HG02852 (cell line): Measurements from ENCODE around the gene MET.
"Not testable (repeated sequence)": the region's sequence is repeated elsewhere in the genome, so short reads cannot be mapped to it uniquely, and the experiment has no call there.

Source experiments
- ATAC-seq: cut with Tn5 transposase; IDR thresholded peaks from one replicate; pipeline ENCODE4 v1.9.1; 2021; ENCODE audit warnings: mild to moderate bottlenecking, moderate library complexity; ENCODE audit not compliant: unreplicated experiment

The MET gene

DNA sequence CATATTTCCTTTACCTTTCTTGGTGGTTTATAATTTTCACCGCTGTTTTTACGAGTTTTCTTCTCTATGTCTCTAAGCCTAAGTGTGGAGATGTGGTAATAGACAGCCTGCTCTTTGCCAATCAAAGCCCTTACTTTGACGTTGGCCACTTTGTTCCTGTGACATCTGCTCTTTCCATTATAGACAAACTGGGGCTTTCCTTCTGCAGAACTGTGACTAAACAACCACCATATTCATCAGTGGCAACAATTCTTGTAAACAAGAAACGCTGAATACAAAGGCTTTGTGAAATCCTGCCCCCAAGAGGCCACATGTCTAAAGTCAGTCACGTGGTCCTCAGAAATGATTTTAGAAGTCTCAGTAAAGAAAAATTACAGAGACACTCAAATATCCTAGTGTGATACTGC, 130.8 kb downstream of the MET start:
- ATAC-seq = peak; percentile 92

DNA sequence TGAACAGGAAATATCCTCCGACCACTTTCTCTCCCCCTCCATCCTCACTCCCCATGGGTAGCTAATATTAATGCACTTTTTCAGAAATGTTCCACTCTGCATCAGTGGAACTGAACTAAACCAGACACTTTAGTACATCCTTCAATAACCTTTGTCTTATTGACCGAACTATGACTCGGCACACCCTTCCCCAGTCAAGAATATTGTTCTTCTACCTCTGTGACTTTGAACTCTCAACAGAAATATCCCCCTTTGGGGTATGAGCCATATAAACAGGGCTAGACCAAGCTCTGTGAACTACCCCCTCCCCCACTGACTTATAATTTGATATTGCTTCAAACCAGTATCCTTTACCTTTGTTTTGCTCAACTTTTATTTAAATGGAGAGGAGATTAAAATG, 132.5 kb downstream of the MET start:
- no peak for ATAC-seq

DNA sequence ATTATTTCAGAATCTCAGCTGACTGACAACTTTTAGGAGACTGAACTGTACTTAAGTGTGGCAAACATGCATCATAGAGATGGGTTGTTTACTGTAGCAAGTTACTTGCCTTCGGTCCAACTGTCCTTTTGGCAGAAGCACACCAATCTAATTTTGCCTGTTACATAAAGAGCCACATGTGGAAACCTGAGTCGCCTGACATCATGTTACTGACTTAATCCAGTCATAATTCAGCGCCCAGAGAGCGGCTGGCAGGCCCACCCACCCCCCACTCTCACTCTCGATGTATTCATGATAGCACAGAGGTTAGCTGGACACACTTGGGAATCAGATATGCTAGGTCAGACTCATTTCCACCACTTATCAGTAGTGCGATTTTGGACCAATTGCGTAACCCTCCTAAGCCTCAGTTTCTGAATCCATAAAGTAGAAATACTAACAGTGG, 133.1 kb downstream of the MET start:
- ATAC-seq = no peak

DNA sequence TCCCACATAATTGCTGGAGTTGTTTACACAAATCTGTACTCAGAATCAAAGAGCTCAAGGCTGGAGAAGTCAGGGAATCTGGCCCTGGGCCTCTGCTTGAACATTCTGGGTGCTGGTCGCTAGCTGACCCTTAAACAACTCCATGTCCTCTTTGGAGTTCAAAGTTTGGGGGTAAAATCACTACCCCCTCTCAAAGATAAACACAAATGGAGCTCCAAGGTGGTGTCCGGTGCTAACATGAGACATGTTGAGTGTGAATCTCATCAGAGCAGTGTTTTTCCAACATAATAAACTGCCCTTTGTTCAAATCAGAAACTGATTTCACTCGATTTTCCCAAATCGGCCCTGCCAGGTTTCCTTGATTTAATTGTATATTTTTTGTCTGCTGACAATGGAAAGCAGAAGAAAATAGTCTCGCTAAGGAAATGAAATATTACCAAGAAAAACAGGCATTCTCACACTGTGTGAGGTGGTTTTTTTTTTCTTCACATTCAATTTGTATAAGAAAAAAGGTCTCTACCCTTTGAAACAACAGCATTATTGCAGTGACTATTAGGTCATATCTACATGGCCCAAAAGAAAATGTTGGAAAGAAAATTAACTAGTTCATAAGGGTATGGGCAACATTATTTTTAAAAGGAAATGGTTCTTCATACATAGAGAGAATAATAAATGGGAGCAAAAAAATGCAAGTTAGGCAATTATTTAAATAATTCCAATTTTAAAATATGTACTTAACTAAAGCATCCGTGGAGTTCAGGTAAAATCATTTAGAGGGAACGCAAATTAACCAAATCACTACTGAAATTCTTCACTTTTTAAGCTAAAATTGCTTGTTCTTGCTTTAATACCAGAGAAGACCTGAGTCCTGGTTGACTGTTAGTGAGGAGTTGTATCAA, 134.3 kb downstream of the MET start:
- ATAC-seq = no peak

DNA sequence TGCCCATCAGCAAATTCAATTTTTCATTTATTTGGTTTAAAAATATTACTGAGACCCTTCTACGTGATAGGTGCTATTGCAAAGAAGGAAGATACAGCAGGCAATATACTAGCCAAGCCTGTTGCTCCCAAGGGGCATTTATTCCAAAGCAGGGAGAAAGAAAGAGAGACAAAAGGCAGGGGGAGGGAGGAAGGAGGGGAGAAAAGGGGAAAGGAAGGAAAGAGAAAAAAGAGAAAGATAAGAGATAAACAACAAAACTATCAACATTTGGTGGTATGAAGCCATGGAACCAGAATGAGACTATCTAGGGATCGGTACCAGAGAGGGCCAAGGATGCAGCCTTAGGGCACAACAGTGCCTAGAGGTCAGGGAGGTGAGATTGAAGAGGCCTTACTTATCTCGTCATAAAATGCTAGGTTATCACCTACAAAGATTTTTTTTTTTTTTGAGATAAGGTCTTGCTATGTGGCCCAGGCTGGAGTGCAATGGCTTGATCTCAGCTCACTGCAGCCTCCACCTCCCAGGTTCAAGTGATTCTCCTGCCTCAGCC, 135.1 kb downstream of the MET start:
- no peak for ATAC-seq

DNA sequence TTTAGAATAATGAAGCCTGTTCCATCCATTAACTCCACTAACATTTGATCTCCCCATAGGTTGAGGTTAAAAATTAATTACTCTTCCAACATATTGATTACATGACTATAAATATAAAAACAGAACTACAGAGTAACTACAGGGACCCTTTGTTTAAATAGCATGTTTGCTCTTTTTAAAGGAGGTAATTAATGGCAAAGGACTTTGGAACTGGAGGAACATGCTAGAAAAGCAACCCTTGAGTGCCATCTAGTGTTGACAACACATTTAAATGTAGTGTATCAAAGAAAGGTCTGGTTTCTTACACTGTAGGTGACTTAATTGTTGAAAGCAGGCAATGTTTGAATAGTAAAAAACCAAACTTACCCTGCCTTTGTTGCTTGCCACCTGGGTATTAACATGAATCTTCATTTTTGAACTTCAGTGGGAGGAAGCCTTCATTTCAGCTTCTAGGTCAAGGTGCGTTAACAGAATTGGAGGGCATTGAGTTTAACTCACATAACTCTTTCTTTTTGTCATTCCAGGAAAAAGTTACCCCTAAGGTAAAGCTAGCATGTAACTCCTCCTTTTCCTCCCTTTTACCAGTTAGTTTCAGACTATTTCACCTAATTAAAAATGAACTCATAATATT, 137.8 kb downstream of the MET start:
- ATAC-seq = peak; percentile 77

DNA sequence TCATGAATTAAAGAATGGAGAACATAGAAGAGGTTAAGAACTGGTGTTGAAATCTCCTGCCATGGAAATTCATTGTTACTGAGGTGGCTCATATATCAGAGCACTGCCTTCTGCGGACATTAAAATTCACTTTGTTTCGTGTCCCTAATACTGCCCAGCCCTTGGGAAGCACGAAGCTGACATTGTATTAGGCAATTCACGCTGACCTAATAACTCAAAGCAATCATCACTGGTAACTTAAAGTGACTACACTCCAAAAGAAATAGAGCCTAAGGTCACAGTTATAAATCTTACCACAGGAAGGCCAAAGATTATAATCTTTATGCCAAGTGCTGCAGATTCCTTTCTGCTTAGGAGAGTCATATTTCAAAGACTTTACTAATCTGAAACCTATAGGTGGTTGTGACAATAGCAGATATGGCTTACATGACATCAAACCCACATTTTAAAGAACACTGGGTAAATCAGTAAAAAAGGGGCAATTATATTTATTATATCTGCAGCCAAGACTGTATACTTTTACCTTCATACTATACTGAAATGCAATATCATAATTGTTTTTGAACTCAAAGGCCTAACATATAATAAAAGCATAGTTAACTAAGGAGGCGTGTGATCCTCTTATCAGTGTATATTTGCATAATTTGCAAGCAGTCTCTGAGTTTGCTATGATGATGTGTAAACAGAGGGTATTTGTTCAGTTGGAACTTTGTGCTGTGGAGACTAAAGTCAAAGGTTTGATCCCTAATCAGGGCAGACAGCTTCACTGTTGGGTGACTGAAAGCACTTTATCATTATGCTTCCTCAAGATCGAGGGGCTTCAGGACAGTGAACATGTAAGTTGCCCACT, 138.5 kb downstream of the MET start:
- no peak for ATAC-seq

DNA sequence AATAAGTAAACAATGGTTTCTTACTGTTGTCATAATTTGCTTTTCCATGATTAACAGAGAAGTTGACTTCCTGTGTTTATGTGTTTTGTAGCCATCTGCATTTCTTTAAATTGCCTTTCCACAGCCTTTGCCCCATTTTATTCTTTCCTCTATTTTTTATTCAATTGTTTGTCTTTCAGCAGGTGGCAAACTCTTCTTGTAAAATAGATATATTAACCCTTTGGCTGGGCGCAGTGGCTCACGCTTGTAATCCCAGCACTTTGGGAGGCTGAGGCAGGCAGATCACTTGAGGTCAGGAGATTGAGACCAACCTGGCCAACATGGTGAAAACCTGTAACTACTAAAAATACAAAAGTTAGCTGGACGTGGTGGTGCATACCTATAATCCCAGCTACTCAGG, 139.8 kb downstream of the MET start:
- no peak for ATAC-seq

DNA sequence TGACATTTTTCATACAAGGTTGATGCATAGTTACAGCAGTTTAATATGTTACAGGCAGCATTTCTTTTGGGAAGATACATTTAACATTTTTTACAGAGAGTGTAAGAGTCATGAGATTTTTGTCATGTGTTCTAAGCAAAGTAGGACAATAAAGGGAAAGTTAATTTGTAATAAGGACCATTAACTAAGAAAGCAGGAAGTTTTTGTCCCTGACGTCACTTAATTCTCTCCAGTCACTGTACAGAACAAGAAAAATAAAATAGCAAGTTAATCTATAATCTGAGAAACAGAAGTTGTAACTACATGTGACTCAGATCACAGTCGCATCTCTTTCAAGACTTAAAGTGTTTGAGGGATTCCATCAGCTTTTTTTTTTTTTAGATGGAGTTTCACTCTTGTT, 140.9 kb downstream of the MET start:
- ATAC-seq = no peak

DNA sequence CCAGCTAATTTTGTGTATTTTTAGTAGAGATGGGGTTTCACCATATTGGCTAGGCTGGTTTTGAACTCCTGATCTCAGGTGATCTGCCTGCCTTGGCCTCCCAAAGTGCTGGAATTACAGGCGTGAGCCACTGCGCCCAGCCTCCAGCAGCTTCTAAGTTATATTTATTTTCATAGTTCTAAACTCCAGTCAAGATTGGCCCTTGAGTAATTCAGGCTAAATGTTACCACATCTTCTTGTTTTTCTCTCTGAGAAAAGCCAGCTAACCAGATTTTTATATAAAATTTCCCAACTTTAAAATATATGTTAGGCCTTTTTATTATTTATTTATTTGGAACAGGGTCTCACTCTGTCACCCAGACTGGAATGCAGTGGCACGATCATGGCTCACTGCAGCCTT, 141.4 kb downstream of the MET start:
- not testable (repeated sequence) for ATAC-seq

DNA sequence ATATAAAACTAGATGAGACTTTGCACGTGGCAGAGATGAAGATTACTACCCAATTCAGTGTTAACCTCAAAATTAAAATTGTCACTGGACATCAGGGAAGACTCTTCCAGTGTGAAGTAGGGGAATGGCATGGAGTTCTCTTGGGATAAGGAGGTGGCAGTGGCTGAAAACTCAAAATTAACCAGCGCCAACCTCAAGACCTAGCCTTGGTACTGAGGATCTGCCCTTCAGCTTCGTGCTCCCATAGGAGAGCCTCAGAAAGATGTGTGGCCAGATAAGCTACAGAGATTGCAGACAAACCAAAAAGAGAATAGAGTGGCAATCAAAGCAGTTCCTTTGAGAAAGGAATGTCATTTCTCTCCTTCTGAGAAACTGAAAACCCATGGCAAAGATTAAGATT, 143.0 kb downstream of the MET start:
- ATAC-seq = no peak

DNA sequence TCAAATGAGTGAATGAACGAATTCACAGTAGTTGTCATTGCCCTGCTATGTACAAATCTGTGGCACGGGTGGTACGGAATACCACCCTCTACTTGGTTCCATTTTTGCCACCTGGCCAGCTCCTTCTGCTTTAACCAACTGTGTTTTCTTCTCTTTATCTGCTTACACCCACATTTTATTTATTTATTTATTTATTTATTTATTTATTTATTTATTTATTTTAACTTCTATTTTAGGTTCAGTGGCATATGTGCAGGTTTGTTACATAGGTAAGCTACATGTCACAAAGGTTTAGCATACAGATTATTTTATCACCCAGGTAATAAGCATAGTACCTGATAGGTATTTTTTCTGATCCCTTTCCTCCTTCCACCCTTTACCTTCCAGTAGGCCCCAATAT, 148.2 kb downstream of the MET start:
- no peak for ATAC-seq

DNA sequence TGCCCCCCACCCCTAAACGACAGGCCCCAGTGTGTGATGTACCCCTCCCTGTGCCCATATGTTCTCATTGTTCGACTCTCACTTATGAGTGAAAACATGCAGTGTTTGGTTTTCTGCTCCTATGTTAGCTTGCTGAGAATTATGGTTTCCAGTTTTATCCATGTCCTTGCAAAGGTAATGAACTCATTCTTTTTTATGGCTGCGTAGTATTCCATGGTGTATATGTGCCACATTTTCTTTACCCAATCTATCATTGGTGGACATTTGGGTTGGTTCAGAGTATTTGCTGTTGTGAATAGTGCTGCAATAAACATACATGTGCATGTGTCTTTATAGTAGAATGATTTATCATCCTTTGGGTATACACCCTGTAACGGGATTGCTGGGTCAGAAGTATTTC, 149.7 kb downstream of the MET start:
- not testable (repeated sequence) for ATAC-seq

DNA sequence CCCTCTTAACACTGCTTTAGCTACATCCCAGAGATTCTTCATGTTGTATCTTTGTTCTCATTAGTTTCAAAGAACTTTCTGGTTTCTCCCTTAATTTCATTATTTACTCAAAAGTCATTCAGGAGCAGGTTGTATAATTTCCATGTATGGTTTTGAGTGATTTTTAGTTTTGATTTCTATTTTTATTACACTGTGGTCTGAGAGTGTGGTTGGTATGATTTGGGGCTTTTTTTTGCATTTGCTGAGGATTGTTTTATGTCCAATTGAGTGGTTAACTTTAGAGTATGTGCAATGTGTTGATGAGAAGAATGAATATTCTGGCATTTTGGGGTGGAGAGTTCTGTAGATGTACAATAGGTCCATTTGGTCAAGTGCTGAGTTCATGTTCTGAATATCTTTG, 152.5 kb downstream of the MET start:
- ATAC-seq = no peak

DNA sequence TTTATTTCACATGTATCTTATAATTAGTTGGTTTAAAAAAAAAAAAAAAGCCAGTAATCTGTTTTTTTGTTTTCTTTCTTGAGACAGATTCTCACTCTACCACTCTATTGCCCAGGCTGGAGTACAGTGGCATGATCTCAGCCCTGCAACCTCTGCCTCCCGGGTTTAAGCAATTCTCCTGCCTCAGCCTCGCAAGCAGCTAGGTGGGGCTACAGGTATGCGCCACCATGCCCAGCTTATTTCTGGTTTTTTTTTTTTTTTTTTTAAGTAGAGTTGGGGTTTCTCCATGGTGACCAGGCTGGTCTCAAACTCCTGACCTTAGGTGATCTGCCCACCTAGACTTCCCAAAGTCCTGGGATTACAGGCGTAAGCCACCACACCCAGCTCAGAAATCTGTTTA, 156.3 kb downstream of the MET start:
- ATAC-seq = no peak

DNA sequence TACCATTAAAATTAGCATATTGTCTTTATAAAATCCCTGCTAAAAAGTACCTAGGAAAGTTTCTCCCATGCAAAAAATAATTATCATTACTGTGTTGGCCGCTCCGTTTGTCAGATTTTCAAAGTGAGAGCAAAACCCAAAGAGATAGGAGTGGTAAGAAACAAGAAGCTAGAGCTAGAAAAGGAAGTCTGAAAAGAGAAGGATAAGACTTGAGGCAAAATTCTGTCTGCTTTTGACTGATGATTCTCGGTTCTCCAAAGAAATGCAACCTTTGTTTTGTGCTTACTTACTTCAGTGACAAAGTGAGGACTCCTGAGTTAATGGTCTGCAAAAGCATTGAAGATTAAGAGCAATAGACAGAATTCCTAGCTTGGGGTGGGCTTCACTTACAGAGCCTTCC, 157.0 kb downstream of the MET start:
- no peak for ATAC-seq

DNA sequence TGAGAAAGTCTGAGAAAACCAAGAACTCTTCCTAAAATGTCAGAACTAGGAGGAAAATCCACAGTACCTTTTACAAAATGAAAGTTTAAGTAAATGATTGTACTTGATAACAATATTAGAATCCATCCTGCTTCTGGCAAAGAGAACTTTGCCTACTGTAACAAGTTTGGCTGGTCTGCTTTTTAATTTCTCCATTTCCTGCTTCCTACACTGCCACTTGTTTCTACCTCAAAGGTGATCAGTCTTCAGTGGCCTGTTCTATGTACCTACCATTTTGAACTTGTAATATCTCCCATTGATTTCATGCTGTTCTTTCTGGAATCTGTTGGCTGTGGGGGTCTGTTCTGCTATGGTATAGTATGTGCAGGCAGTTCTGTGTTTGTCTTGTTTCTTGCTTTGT, 157.5 kb downstream of the MET start:
- ATAC-seq = no peak

DNA sequence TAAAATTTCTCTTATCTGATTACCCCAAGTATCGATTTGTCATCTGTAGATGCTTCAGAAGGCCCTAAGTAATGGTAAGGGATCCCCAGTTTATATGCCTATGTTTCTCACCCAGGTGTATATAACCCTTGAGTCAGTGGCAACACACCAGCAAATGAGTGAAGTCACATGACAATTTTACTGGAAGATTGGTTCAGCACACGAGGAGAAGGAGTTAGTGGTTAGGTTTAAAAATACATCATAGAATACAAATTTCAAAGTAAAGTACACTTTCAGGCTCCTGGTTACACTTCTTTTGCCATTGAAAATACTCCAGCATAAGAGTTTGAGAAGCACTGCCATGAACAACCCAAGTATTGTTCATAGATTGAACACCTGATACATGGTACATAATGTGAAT, 160.7 kb downstream of the MET start:
- no peak for ATAC-seq

DNA sequence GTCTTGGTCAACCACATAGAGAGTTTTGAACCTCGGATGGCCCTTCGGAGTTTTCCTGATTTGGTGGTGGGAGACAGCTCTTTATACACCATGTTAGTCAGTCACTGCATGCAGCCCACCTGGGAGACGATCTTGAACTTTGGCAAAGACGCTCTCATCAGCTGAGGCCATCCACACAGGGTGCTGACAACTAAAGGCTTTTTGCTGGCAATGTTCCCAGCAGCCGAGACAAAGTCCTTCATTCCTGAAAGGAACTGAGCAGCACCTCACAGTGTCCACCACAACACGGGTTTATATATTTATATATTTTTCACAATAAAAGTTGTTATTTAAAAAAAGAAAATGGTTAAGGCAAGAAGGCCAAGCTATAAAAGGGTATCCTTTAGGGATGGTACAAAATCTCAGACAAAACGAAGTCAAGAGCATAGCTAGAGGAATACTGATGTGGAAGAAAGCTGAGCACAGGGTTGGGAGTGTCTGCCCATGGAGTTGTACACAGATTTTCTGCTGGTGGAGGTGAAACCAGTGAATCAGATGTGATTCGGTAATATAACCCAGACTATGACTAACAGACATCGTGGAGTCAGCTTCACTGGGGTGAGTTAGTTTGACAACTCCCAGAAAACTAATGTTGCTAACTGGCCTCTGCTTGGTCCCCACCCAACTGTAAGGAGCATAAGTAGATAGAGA, 163.0 kb downstream of the MET start:
- ATAC-seq = no peak

DNA sequence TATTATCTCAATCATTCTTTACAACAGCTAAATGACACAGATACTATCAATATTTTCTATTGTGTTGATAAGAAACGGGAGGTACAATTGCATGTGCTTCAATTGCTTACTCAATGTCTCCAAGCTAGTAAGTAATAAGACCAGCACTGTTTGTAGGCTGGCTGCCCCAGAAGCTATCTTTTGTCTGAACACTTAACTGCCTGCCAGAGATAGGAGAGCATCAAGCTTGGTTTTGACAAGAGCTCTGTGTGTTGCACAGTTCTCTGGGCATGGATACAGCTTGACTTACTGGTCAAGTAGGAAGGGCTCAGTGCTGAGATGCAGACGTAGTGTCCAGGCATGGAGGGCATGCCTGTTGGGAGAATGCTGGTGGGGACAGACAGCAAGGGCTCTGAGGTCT, 164.1 kb downstream of the MET start:
- no peak for ATAC-seq

DNA sequence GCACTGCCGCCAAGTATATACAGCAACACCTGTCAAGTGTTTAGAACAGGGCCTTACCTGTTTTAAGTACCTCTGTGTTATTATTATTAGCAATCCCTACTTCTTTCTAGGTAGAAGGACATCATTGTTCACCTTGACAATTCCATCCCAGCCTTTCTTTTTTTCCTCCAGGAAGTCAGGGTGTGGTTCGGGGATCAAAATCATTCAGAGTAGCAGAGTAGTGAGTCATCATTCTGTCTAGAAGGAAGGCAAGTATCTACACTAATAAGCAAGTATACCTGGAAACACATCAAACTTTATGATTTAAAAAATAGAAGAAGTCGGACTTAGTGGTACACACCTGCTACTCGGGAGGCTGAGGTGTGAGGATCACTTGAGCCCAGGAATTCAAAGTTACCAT, 164.9 kb downstream of the MET start:
- ATAC-seq = no peak
